ENCODE measurements around the gene RDX. TPM values are rescaled to one million over a fixed set of nuclear protein-coding genes. Genes with fewer than 3 reads are reported as not detected.

The RDX gene
- total and polyA plus RNA-seq, 10 of the 15 experiments (the other 5 are each of a cell fraction or from before 2014, with no cell fraction given), result 24.6 to 62.2 (median 47.8) TPM

DNA sequence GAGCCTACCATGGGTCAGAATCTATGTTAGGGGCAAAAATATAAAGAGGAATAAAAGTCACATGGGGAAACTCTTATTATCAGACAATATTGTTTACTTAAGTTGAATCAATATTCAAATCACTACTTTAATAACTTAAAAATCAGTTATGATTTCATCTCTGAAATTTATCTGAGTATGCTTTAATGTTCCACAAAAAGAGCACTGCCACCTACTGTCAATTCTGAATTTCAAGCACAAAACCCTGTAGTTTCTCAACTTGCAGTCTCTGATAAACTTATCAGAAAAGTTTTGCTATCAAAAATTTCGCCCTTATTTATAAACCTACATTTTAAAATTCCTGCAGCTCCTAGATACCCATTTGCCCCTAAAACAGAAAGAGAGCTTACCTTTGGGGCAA lies 47.3 kb downstream of the RDX start:
- H3K27ac ChIP-seq (ENCODE audit: control insufficient read depth, insufficient read depth), result no peak overlapping the region
- peaks cover 11 to 33% of the 10 kb centered on the region in 2 experiments for H3K36me3 ChIP-seq (ENCODE audit: control insufficient read depth in 2 of 2, insufficient read depth in 2 of 2, low read length in 1 of 2)
- 100% methylated on average over 1 of the region's 1 CpG for WGBS (ENCODE audit: insufficient coverage, insufficient replicate concordance, low lambda C conversion rate, missing lambda C conversion rate)
- H3K4me2 ChIP-seq (ENCODE audit: control insufficient read depth, insufficient read depth), result no peak overlapping the region
- FAIRE-seq, result no peak
- in situ Hi-C loops (cut with MboI) (no loop called here), intact Hi-C loops (cut with micrococcal nuclease; ENCODE audit: unreplicated experiment) (loop anchor here (1.0 kb wide), 1 partner anchor 303 kb away; no protein-coding TSS in a partner anchor)
- H3K9ac ChIP-seq (ENCODE audit: control insufficient read depth, insufficient read depth, low read length), result no peak overlapping the region
- H4K20me1 ChIP-seq (ENCODE audit: control insufficient read depth, insufficient read depth), result no peaks in the 10 kb centered on the region
- ChIA-PET CTCF (interaction anchor here (0.6 to 2.2 kb wide), 14 partner anchors 10 to 394 kb away, joined by 3 to 11 read pairs (median 3); no protein-coding TSS in a partner anchor), RAD21 (ENCODE audit: unreplicated experiment) (interaction anchor here (1.0 kb wide), 1 partner anchor 302 kb away, joined by 3 read pairs; no protein-coding TSS in a partner anchor), SMC1A (ENCODE audit: uncharacterized antibody, unreplicated experiment) (interaction anchor here (0.7 to 2.4 kb wide), 10 partner anchors 11 to 127 kb away, joined by 3 to 7 read pairs (median 4); no protein-coding TSS in a partner anchor), POLR2A (interaction anchor here (0.9 kb wide), 1 partner anchor 9 kb away, joined by 5 read pairs; no protein-coding TSS in a partner anchor)
- H3K79me2 ChIP-seq (ENCODE audit: control insufficient read depth, insufficient read depth, low read length), result no peaks in the 10 kb centered on the region
- BruUV-seq (replicated peaks), result no TSS peak
- H3K27me3 ChIP-seq (replicated peaks in 1 of 2; ENCODE audit: control insufficient read depth in 2 of 2, insufficient read depth in 2 of 2, low read length in 1 of 2), result no peaks in the 10 kb centered on the region
- H3K4me3 ChIP-seq, result no peak overlapping the region
- no peak for TF ChIP-seq CHD2 (IDR thresholded peaks at IDR 0.05; ENCODE audit: borderline replicate concordance, low read depth, low read length)
- TF ChIP-seq BMI1 (IDR thresholded peaks at IDR 0.05; ENCODE audit: borderline replicate concordance), result no peak
- TF ChIP-seq PAX5 (IDR thresholded peaks at IDR 0.05; ENCODE audit: borderline replicate concordance, low read depth, low read length), result no peak
- TF ChIP-seq, protein P1, sequence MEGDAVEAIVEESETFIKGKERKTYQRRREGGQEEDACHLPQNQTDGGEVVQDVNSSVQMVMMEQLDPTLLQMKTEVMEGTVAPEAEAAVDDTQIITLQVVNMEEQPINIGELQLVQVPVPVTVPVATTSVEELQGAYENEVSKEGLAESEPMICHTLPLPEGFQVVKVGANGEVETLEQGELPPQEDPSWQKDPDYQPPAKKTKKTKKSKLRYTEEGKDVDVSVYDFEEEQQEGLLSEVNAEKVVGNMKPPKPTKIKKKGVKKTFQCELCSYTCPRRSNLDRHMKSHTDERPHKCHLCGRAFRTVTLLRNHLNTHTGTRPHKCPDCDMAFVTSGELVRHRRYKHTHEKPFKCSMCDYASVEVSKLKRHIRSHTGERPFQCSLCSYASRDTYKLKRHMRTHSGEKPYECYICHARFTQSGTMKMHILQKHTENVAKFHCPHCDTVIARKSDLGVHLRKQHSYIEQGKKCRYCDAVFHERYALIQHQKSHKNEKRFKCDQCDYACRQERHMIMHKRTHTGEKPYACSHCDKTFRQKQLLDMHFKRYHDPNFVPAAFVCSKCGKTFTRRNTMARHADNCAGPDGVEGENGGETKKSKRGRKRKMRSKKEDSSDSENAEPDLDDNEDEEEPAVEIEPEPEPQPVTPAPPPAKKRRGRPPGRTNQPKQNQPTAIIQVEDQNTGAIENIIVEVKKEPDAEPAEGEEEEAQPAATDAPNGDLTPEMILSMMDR (IDR thresholded peaks at IDR 0.05 in 2 of 3, conservative IDR thresholded peaks at IDR 0.05 in 1 of 3; ENCODE audit: control insufficient read depth in 2 of 3, extremely low read depth in 1 of 3, insufficient read depth in 1 of 3, low read depth in 3 of 3, low read length in 3 of 3), result peak; percentile 1 to 38 (median 27); a peak in 2 of 6 replicates
- no peak for TF ChIP-seq CEBPB (IDR thresholded peaks at IDR 0.05; ENCODE audit: borderline replicate concordance in 1 of 2, low read depth in 2 of 2, low read length in 2 of 2)
- no peaks in the 10 kb centered on the region for H3K9me3 ChIP-seq (replicated peaks; ENCODE audit: control insufficient read depth, insufficient read depth, low read length)
- no peak for DNase-seq (ENCODE audit: low read depth, low spot score)
- no peaks in the 10 kb centered on the region for H3K4me1 ChIP-seq (ENCODE audit: control insufficient read depth, insufficient read depth, low read length)
- no peak overlapping the region for H2AFZ ChIP-seq (ENCODE audit: control insufficient read depth, low read depth, low read length)
- ATAC-seq, result no peak; the same call in 2 of the 3 replicates
